HepG2 (cell line): ENCODE measurements around the gene CAMTA1. TPM values are rescaled to one million over a fixed set of nuclear protein-coding genes. Genes with fewer than 3 reads are reported as not detected.
A peak's percentile ranks its signal among the peaks of the same experiment; 100 is the strongest.

ENCODE experiments used
- ATAC-seq: fragments of 200-7000 bp; cut with Tn5 transposase; 3 replicates; pipeline ENCODE4 v1.9.1; 2020; ENCODE audit warnings: mild to moderate bottlenecking, moderate library complexity
- BruUV-seq: library from RNA; stranded (reverse); fragments of 400-500 nt; replicated peaks from 2 replicates; lab custom pipeline; 2021; lab: Mats Ljungman, UMichigan
- CTCF ChIA-PET: fragments of 300-600 bp; formaldehyde crosslinking; extraction: SDS; loops from one replicate; lab custom pipeline; 2021; ENCODE audit warnings: low total read pairs, inconsistent platforms, low intra/inter-chr PET ratio; lab: Yijun Ruan, JAX
- POLR2A ChIA-PET: fragments of 350-600 bp; sonication (Branson Sonifier 250); formaldehyde crosslinking; loops from one replicate; lab custom pipeline; 2020; ENCODE audit warnings: antibody characterized with exemption, inconsistent platforms; lab: Yijun Ruan, JAX
- DNase-seq: peaks from one replicate; pipeline ENCODE4 v3.0.0-alpha.2; 2015; ENCODE audit warnings: low spot score
- FAIRE-seq: peaks from 3 replicates; lab custom pipeline; 2011; peaks lifted over from hg19 to GRCh38; lab: Jason Lieb, UNC
- H2AFZ ChIP-seq: one replicate; pipeline ENCODE4 v1.6.1; 2011; ENCODE audit warnings: low read length, inconsistent platforms
- H3K27ac ChIP-seq: fragments of 300-600 bp; 3 replicates; pipeline ENCODE4 v1.8.0; 2011; ENCODE audit warnings: mixed run types, mild to moderate bottlenecking, mixed read lengths, low read length, inconsistent platforms; ENCODE audit not compliant: insufficient read depth; ENCODE audit errors: extremely low read length
- H3K27me3 ChIP-seq, 2 experiments: fragments of 200-600 bp in 1 of 2; 2 replicates in 1 of 2; 3 replicates in 1 of 2; pipeline versions ENCODE4 v1.6.0 to v1.8.0; 2011; ENCODE audit warnings: low read length in 2 of 2, mild to moderate bottlenecking in 2 of 2, moderate library complexity in 2 of 2, inconsistent platforms in 1 of 2; ENCODE audit not compliant: insufficient read depth in 2 of 2, control insufficient read depth in 1 of 2
- H3K36me3 ChIP-seq, 2 experiments: fragments of 200-600 bp in 1 of 2; replicated peaks in 1 of 2; 2 replicates in 1 of 2; 3 replicates in 1 of 2; pipeline versions ENCODE4 v1.5.1 to v1.8.0; 2011; ENCODE audit warnings: low read length in 2 of 2, inconsistent platforms in 1 of 2; ENCODE audit not compliant: insufficient read depth in 2 of 2, control insufficient read depth in 1 of 2
- H3K4me1 ChIP-seq: 2 replicates; pipeline ENCODE4 v1.5.1; 2012; ENCODE audit warnings: low read length, inconsistent platforms; ENCODE audit not compliant: insufficient read depth
- H3K4me2 ChIP-seq: 2 replicates; pipeline ENCODE4 v1.6.0; 2011; ENCODE audit warnings: low read depth, low read length, inconsistent platforms
- H3K4me3 ChIP-seq, 3 experiments: fragments of 200-600 bp in 1 of 3; sonication (generic), shearing (Covaris generic) in 1 of 3; replicated peaks in 1 of 3; 2 replicates each; pipeline ENCODE4 v1.5.1; 2011 to 2016; ENCODE audit warnings: low read length in 3 of 3, inconsistent platforms in 2 of 3, low read depth in 2 of 3, mild to moderate bottlenecking in 2 of 3, control low read depth in 1 of 3, mixed read lengths in 1 of 3; ENCODE audit not compliant: insufficient read depth in 1 of 3
- H3K79me2 ChIP-seq: one replicate; pipeline ENCODE4 v1.6.1; 2011; ENCODE audit warnings: low read length, inconsistent platforms; ENCODE audit not compliant: insufficient read depth
- H3K9ac ChIP-seq: 2 replicates; pipeline ENCODE4 v1.6.0; 2011; ENCODE audit warnings: mild to moderate bottlenecking, low read depth, low read length, inconsistent platforms; ENCODE audit not compliant: insufficient read depth
- H3K9me3 ChIP-seq: 2 replicates; pipeline ENCODE4 v1.5.1; 2012; ENCODE audit warnings: mild to moderate bottlenecking, low read length
- H4K20me1 ChIP-seq: 2 replicates; pipeline ENCODE4 v1.6.0; 2011; ENCODE audit warnings: inconsistent platforms, mild to moderate bottlenecking, low read length, moderate library complexity; ENCODE audit not compliant: insufficient read depth
- ATF7 ChIP-seq, 2 experiments: fragments of 450-650 bp in 1 of 2; sonication (generic) in 1 of 2; formaldehyde crosslinking in 1 of 2; IDR thresholded peaks; 2 replicates each; pipeline versions ENCODE4 v1.4.0 to v1.6.1; 2016 to 2020; ENCODE audit warnings: antibody characterized with exemption in 1 of 2, mild to moderate bottlenecking in 1 of 2, missing genetic modification reagents in 1 of 2
- HNF1A ChIP-seq, 2 experiments: sonication (generic) in 1 of 2; formaldehyde crosslinking in 1 of 2; IDR thresholded peaks; 2 replicates each; pipeline versions ENCODE4 v1.4.0 to v1.6.1; 2016 to 2020; ENCODE audit warnings: borderline replicate concordance in 1 of 2, low read depth in 1 of 2, mild to moderate bottlenecking in 1 of 2, missing genetic modification reagents in 1 of 2
- HNRNPH1 ChIP-seq: fragments of 200-400 bp; formaldehyde crosslinking; optimal IDR thresholded peaks from 2 replicates; pipeline ENCODE3; 2017; ENCODE audit warnings: mild to moderate bottlenecking, low read depth, low read length
- HNRNPLL ChIP-seq: fragments of 200-400 bp; formaldehyde crosslinking; IDR thresholded peaks from 2 replicates; pipeline ENCODE4 v1.6.1; 2017; ENCODE audit warnings: mild to moderate bottlenecking, low read depth, low read length; ENCODE audit not compliant: poor library complexity, severe bottlenecking
- JUN ChIP-seq: sonication (generic); formaldehyde crosslinking; IDR thresholded peaks from 2 replicates; pipeline ENCODE4 v1.4.0; 2020; ENCODE audit warnings: mild to moderate bottlenecking, missing genetic modification reagents
- MED13 ChIP-seq: sonication (generic); formaldehyde crosslinking; IDR thresholded peaks from 2 replicates; pipeline ENCODE4 v1.5.0; 2020; ENCODE audit warnings: missing genetic modification reagents
- MTERF4 ChIP-seq: sonication (generic); formaldehyde crosslinking; IDR thresholded peaks from 2 replicates; pipeline ENCODE4 v1.8.0; 2023; ENCODE audit warnings: mild to moderate bottlenecking, missing genetic modification reagents
- SP4 ChIP-seq: sonication (generic); formaldehyde crosslinking; IDR thresholded peaks from 2 replicates; pipeline ENCODE4 v1.8.1; 2023; ENCODE audit warnings: mild to moderate bottlenecking, missing genetic modification reagents
- ZBTB38 ChIP-seq: sonication (generic); formaldehyde crosslinking; IDR thresholded peaks from 2 replicates; pipeline ENCODE4 v1.5.1; 2020; ENCODE audit warnings: mild to moderate bottlenecking, missing genetic modification reagents
- ZBTB39 ChIP-seq: sonication (generic); formaldehyde crosslinking; IDR thresholded peaks from 2 replicates; pipeline ENCODE4 v1.5.0; 2020; ENCODE audit warnings: missing genetic modification reagents
- ZFP36L1 ChIP-seq: sonication (generic); formaldehyde crosslinking; IDR thresholded peaks from 2 replicates; pipeline ENCODE4 v1.8.0; 2022; ENCODE audit warnings: mild to moderate bottlenecking, missing genetic modification reagents, moderate library complexity
- ZNF121 ChIP-seq: sonication (generic); formaldehyde crosslinking; IDR thresholded peaks from 2 replicates; pipeline ENCODE4 v1.5.0; 2020; ENCODE audit warnings: mild to moderate bottlenecking, missing genetic modification reagents
- ZNF441 ChIP-seq: sonication (generic); formaldehyde crosslinking; IDR thresholded peaks from 2 replicates; pipeline ENCODE4 v1.7.0; 2021; ENCODE audit warnings: missing genetic modification reagents, borderline replicate concordance
- ZNF660 ChIP-seq: sonication (generic); formaldehyde crosslinking; IDR thresholded peaks from 2 replicates; pipeline ENCODE4 v1.5.1; 2020; ENCODE audit warnings: mild to moderate bottlenecking, low read depth, missing genetic modification reagents, borderline replicate concordance
- WGBS: methylation state at CpG from one replicate; pipeline ENCODE4 v1.1.6; 2017; ENCODE audit warnings: low lambda C conversion rate; 5-methylcytosine and 5-hydroxymethylcytosine counted together
- in situ Hi-C: cut with HindIII; loops from 2 replicates; pipeline ENCODE4 v1.10.0; 2017; ENCODE audit warnings: low pct_unique_long_range_greater_than_20kb; ENCODE audit not compliant: extremely low pct_ligation_motif_present
- intact Hi-C: fragments of 100-400 bp; cut with micrococcal nuclease; formaldehyde crosslinking; loops from one replicate; pipeline ENCODE4 v1.10.0; 2022; ENCODE audit not compliant: unreplicated experiment
- polyA plus RNA-seq, 8 experiments: library from polyadenylated mRNA; depleted of rRNA in 3 of 8; stranded (reverse) in 7 of 8; unstranded in 1 of 8; fragments of >200 nt; fragmentation: Illumina TruSeq in 4 of 8; extraction: Trizol in 4 of 8; gene quantifications; 2 replicates each; pipeline versions ENCODE4 v1.2.1 to v1.2.3, GENCODE V29; 2011 to 2016; ENCODE audit warnings: low read depth in 4 of 8, missing spikeins in 1 of 8, mixed read lengths in 1 of 8; ENCODE audit not compliant: insufficient read depth in 1 of 8
- total RNA-seq, 5 experiments: library from RNA; depleted of rRNA; stranded (reverse); fragments of >200 nt; fragmentation: Illumina TruSeq; extraction: Trizol; gene quantifications; 2 replicates each; pipeline ENCODE4 v1.2.3, GENCODE V29; 2016; ENCODE audit warnings: low read depth in 1 of 5

CAMTA1 gene
- total and polyA plus RNA-seq, 2 of the 13 experiments (the other 11 are each of a cell fraction or from before 2014, with no cell fraction given) = 25.0 to 36.4 TPM

- TF ChIP-seq SP4 (CRISPR knock-in tag) (peak; percentile 20; the same call in 1 of the 2 replicates), JUN (0 out of 2 replicates have a peak, but pooled peaks have one; percentile 51), MTERF4 (CRISPR knock-in tag) (peak; percentile 88; the same call in 1 of the 2 replicates), HNRNPLL (peak; percentile 4), ZFP36L1 (CRISPR knock-in tag) (no peak)
- TF ChIP-seq, all 625 proteins: peak for 128
These were observed 895.1 kb downstream of the CAMTA1 start (continued) for GRCh38 chr1:7680207-7680954.

GRCh38 chr1:7680955-7681268, 895.7 kb downstream of the CAMTA1 start:
- Histone ChIP-seq H3K79me2 (no peaks in the 10 kb centered on the region), H3K4me1 (peaks cover 72% of the 10 kb centered on the region), H3K4me3 (peak overlapping the region; percentile 58 to 69 (median 69); a peak in 5 of 6 replicates), H3K9ac (0 out of 2 replicates have a peak overlapping the region, but pooled peaks have one; percentile 69), H3K27me3 (peaks cover 0 to 17% of the 10 kb centered on the region in 2 experiments; a peak in 3 of 5 replicates), H4K20me1 (no peaks in the 10 kb centered on the region), H3K4me2 (peak overlapping the region; percentile 87), H2AFZ (no peak overlapping the region), H3K9me3 (no peaks in the 10 kb centered on the region), H3K36me3 (no peaks in the 10 kb centered on the region), H3K27ac (peak overlapping the region; percentile 81)
- FAIRE-seq = no peak
- intact Hi-C loops (loop anchor here (1.0 kb wide), 1 partner anchor 7 kb away; no protein-coding TSS in a partner anchor), in situ Hi-C loops (no loop called here)
- no peak for ATAC-seq
- CTCF ChIA-PET = no interaction called here
- 0% methylated on average over 3 of the region's 16 CpGs for WGBS
- POLR2A ChIA-PET = interaction anchor here (0.8 to 7.2 kb wide), 8 partner anchors 9 to 91 kb away, joined by 3 to 94 read pairs (median 6); no protein-coding TSS in a partner anchor
- BruUV-seq = no TSS peak
- no peak for DNase-seq
- TF ChIP-seq ATF7 (IDR thresholded peaks at IDR 0.05) (no peak), ATF7 (CRISPR knock-in tag; IDR thresholded peaks at IDR 0.05) (no peak), ZNF441 (CRISPR knock-in tag) (peak; percentile 4; the same call in 1 of the 2 replicates), ZBTB39 (CRISPR knock-in tag) (no peak), ZBTB38 (CRISPR knock-in tag) (0 out of 2 replicates have a peak, but pooled peaks have one; percentile 7), ZNF660 (CRISPR knock-in tag) (no peak), ZNF121 (CRISPR knock-in tag) (no peak), MED13 (CRISPR knock-in tag) (no peak), HNF1A (IDR thresholded peaks at IDR 0.05; ENCODE audit: low read depth) (no peak), HNF1A (CRISPR knock-in tag; IDR thresholded peaks at IDR 0.05; ENCODE audit: borderline replicate concordance) (no peak), HNRNPH1 (no peak)
